MM.1S (cell line): Measurements from ENCODE around the gene IKZF4.

ENCODE experiments used
- DNase-seq: peaks from one replicate; pipeline ENCODE4 v3.0.0-alpha.2; 2015
- H2AFZ ChIP-seq: fragments of 300-600 bp; sonication (generic); 2 replicates; pipeline ENCODE4 v1.6.0; 2016; ENCODE audit warnings: antibody characterized with exemption, low read length
- H3F3A ChIP-seq: fragments of 300-600 bp; sonication (generic); 2 replicates; pipeline ENCODE4 v1.6.1; 2016; ENCODE audit warnings: mild to moderate bottlenecking, antibody characterized with exemption, low read length, moderate library complexity, mixed read lengths; ENCODE audit not compliant: insufficient read depth
- H3K27ac ChIP-seq: fragments of 300-600 bp; sonication (generic); 2 replicates; pipeline ENCODE4 v1.5.1; 2016; ENCODE audit warnings: mild to moderate bottlenecking, low read length
- H3K27me3 ChIP-seq: fragments of 300-600 bp; sonication (generic); replicated peaks from 2 replicates; pipeline ENCODE4 v1.6.0; 2016; ENCODE audit warnings: low read length; ENCODE audit not compliant: insufficient read depth
- H3K36me3 ChIP-seq: fragments of 300-600 bp; sonication (generic); replicated peaks from 2 replicates; pipeline ENCODE4 v1.6.1; 2016; ENCODE audit warnings: mild to moderate bottlenecking, low read length, mixed read lengths; ENCODE audit not compliant: insufficient read depth
- H3K4me1 ChIP-seq: fragments of 300-600 bp; sonication (generic); 2 replicates; pipeline ENCODE4 v1.6.1; 2016; ENCODE audit warnings: low read length, mixed read lengths
- H3K4me2 ChIP-seq: fragments of 300-600 bp; sonication (generic); 2 replicates; pipeline ENCODE4 v1.6.0; 2016; ENCODE audit warnings: low read depth, low read length
- H3K4me3 ChIP-seq: fragments of 300-600 bp; sonication (generic); 2 replicates; pipeline ENCODE4 v1.5.1; 2016; ENCODE audit warnings: low read length, mixed read lengths
- H3K79me2 ChIP-seq: fragments of 300-600 bp; sonication (generic); 2 replicates; pipeline ENCODE4 v1.6.1; 2016; ENCODE audit warnings: mixed run types, low read length, mixed read lengths
- H3K9ac ChIP-seq: fragments of 300-600 bp; sonication (generic); 2 replicates; pipeline ENCODE4 v1.6.1; 2016; ENCODE audit warnings: low read length, mixed read lengths
- H3K9me2 ChIP-seq: fragments of 300-600 bp; sonication (generic); replicated peaks from 2 replicates; pipeline ENCODE4 v1.6.1; 2016; ENCODE audit warnings: mild to moderate bottlenecking, low read length, mixed read lengths; ENCODE audit not compliant: insufficient read depth
- H3K9me3 ChIP-seq: fragments of 300-600 bp; sonication (generic); replicated peaks from 2 replicates; pipeline ENCODE4 v1.6.1; 2016; ENCODE audit warnings: mild to moderate bottlenecking, low read length, mixed read lengths; ENCODE audit not compliant: insufficient read depth
- H4K20me1 ChIP-seq: fragments of 300-600 bp; sonication (generic); 2 replicates; pipeline ENCODE4 v1.6.1; 2016; ENCODE audit warnings: mild to moderate bottlenecking, low read length, moderate library complexity, mixed read lengths; ENCODE audit not compliant: insufficient read depth
- CTCF ChIP-seq: fragments of 300-600 bp; sonication (generic); IDR thresholded peaks from 2 replicates; pipeline ENCODE4 v1.5.1; 2016; ENCODE audit warnings: antibody characterized with exemption, low read length, mixed read lengths
- EZH2 ChIP-seq: fragments of 300-600 bp; sonication (generic); optimal IDR thresholded peaks from 2 replicates; pipeline ENCODE3; 2017; ENCODE audit warnings: low read depth, mild to moderate bottlenecking, antibody characterized with exemption, low read length, mixed read lengths
- EZH2phosphoT487 ChIP-seq: fragments of 300-600 bp; sonication (generic); IDR thresholded peaks from 2 replicates; pipeline ENCODE4 v1.6.1; 2018; ENCODE audit warnings: antibody characterized with exemption, low read length

Gene IKZF4

GRCh38 chr12:56020423-56021184, at the start of gene IKZF4:
Gene IKZF4 (plus strand): TSS chr12:56021043. CDS start chr12:56021494, 451 bp downstream.
- no peak within 1 kb of the TSS for H3K9ac ChIP-seq
- no peaks in the 10 kb centered on the region for H3K27me3 ChIP-seq
- no peak within 1 kb of the TSS for H3K4me2 ChIP-seq
- no peaks in the 10 kb centered on the region for H3K9me2 ChIP-seq
- no peak for TF ChIP-seq EZH2phosphoT487
- TF ChIP-seq EZH2 = no peak
- DNase-seq = no peak
- no peak within 1 kb of the TSS for H3K27ac ChIP-seq
- H3K9me3 ChIP-seq = no peaks in the 10 kb centered on the region
- no peaks in the 10 kb centered on the region for H4K20me1 ChIP-seq
- H3K36me3 ChIP-seq = no peaks in the 10 kb centered on the region
- H3K4me3 ChIP-seq = no peak within 1 kb of the TSS
- H3K4me1 ChIP-seq = no peaks in the 10 kb centered on the region
- no peaks in the 10 kb centered on the region for H3K79me2 ChIP-seq
- no peaks in the 10 kb centered on the region for H3F3A ChIP-seq
- no peak within 1 kb of the TSS for H2AFZ ChIP-seq

GRCh38 chr12:55972042-55972441, 48.8 kb upstream of the IKZF4 start:
- H3K36me3 ChIP-seq = no peaks in the 10 kb centered on the region
- no peak overlapping the region for H3K4me3 ChIP-seq
- H4K20me1 ChIP-seq = no peaks in the 10 kb centered on the region
- no peak overlapping the region; the same call in 1 of the 2 replicates for H3K4me2 ChIP-seq
- H3K9ac ChIP-seq = no peak overlapping the region; the same call in 1 of the 2 replicates
- no peaks in the 10 kb centered on the region for H3K27me3 ChIP-seq
- no peaks in the 10 kb centered on the region for H3K9me3 ChIP-seq
- DNase-seq = no peak
- no peak overlapping the region for H2AFZ ChIP-seq
- peaks cover 19% of the 10 kb centered on the region for H3K4me1 ChIP-seq
- TF ChIP-seq EZH2phosphoT487 (no peak), EZH2 (no peak), CTCF (no peak)
- peaks cover 35% of the 10 kb centered on the region for H3K79me2 ChIP-seq
- no peak overlapping the region for H3K27ac ChIP-seq
- H3F3A ChIP-seq = peaks cover 12% of the 10 kb centered on the region
- H3K9me2 ChIP-seq = no peaks in the 10 kb centered on the region

- Histone ChIP-seq H3K4me3 (peak overlapping the region; percentile 69; the same call in 1 of the 2 replicates), H3K4me1 (peaks cover 19% of the 10 kb centered on the region), H3K36me3 (no peaks in the 10 kb centered on the region), H3K9me2 (no peaks in the 10 kb centered on the region), H3K27me3 (no peaks in the 10 kb centered on the region), H3K9me3 (no peaks in the 10 kb centered on the region), H3K4me2 (peak overlapping the region; percentile 71), H2AFZ (no peak overlapping the region), H4K20me1 (no peaks in the 10 kb centered on the region), H3K9ac (peak overlapping the region; percentile 62; the same call in 1 of the 2 replicates), H3F3A (peaks cover 12% of the 10 kb centered on the region), H3K27ac (peak overlapping the region; percentile 24; the same call in 1 of the 2 replicates), H3K79me2 (peaks cover 35% of the 10 kb centered on the region)
- TF ChIP-seq EZH2 (no peak), EZH2phosphoT487 (no peak), CTCF (no peak)
- no peak for DNase-seq
These were observed 48.4 kb upstream of the IKZF4 start for GRCh38 chr12:55972456-55972855.
